Left lobe of liver (tissue), 2 donors: Measurements from ENCODE around the gene EEF1AKMT2. TPM values are rescaled to one million over a fixed set of nuclear protein-coding genes. Genes with fewer than 3 reads are reported as not detected.
A peak's percentile ranks its signal among the peaks of the same experiment; 100 is the strongest.

Source experiments
- ATAC-seq: fragments of 200-7000 bp; cut with Tn5 transposase; one replicate; pipeline ENCODE4 v1.9.1; 2020; ENCODE audit warnings: mild to moderate bottlenecking, moderate library complexity
- DNase-seq: peaks from one replicate; pipeline ENCODE4 v3.0.0-alpha.2; 2020; ENCODE audit warnings: low spot score
- total RNA-seq: library from RNA; stranded (reverse); gene quantifications from one replicate; pipeline ENCODE4 v1.2.1, GENCODE V29; 2021
- donor health status: DM: no; HTN: no; CAD: no; lungs with moderate emphysema.
- donor health status: DM: no; HTN: yes; CAD: no.

EEF1AKMT2 gene
- total RNA-seq, 1 donor from 2014 or later = 6.8 TPM

GRCh38 chr10:124723826-124724225, 67.9 kb downstream of the EEF1AKMT2 start:
- DNase-seq (no peak), ATAC-seq (no peak)

- ATAC-seq (peak; percentile 47), DNase-seq (no peak)
These were observed 68.6 kb downstream of the EEF1AKMT2 start for GRCh38 chr10:124722798-124723783.

GRCh38 chr10:124721330-124722045, 70.2 kb downstream of the EEF1AKMT2 start:
- ATAC-seq (peak; percentile 42), DNase-seq (no peak)

- DNase-seq (no peak), ATAC-seq (peak; percentile 58)
These were observed 72.4 kb downstream of the EEF1AKMT2 start for GRCh38 chr10:124719213-124719851.

GRCh38 chr10:124717911-124718741, 73.6 kb downstream of the EEF1AKMT2 start:
- DNase-seq = no peak
- peak; percentile 17 for ATAC-seq

GRCh38 chr10:124717041-124717757, 74.5 kb downstream of the EEF1AKMT2 start:
- DNase-seq = no peak
- ATAC-seq = no peak

- ATAC-seq = no peak
- DNase-seq = no peak
These were observed 75.3 kb downstream of the EEF1AKMT2 start for GRCh38 chr10:124716369-124716768.

- ATAC-seq (no peak), DNase-seq (no peak)
These were observed 76.2 kb downstream of the EEF1AKMT2 start for GRCh38 chr10:124715439-124715838.

GRCh38 chr10:124713679-124714255, 77.9 kb downstream of the EEF1AKMT2 start:
- no peak for ATAC-seq
- DNase-seq = no peak

- no peak for ATAC-seq
- DNase-seq = no peak
These were observed 78.8 kb downstream of the EEF1AKMT2 start for GRCh38 chr10:124712704-124713407.

GRCh38 chr10:124711145-124711544, 80.5 kb downstream of the EEF1AKMT2 start:
- DNase-seq = no peak
- no peak for ATAC-seq

- DNase-seq (no peak), ATAC-seq (no peak)
These were observed 81.3 kb downstream of the EEF1AKMT2 start for GRCh38 chr10:124710266-124710881.

GRCh38 chr10:124709861-124710260, 81.8 kb downstream of the EEF1AKMT2 start:
- ATAC-seq (no peak), DNase-seq (no peak)

GRCh38 chr10:124708922-124709520, 82.7 kb downstream of the EEF1AKMT2 start:
- ATAC-seq = no peak
- no peak for DNase-seq

GRCh38 chr10:124708246-124708779, 83.4 kb downstream of the EEF1AKMT2 start:
- ATAC-seq (peak; percentile 67), DNase-seq (no peak)
